Neural cell (in vitro differentiated cells): Measurements from ENCODE around the gene PLBD1. TPM values are rescaled to one million over a fixed set of nuclear protein-coding genes. Genes with fewer than 3 reads are reported as not detected.

Experiments used
- H2AFZ ChIP-seq: fragments of 200-600, 300-800 bp; sonication (generic), shearing (Covaris generic); 2 replicates; pipeline ENCODE4 v1.6.0; 2014; ENCODE audit warnings: low read depth, mild to moderate bottlenecking, antibody characterized with exemption, low read length, moderate library complexity
- H3F3A ChIP-seq: fragments of 200-600 bp; shearing (Covaris generic); 2 replicates; pipeline ENCODE4 v1.6.1; 2016; ENCODE audit warnings: mild to moderate bottlenecking, moderate library complexity, mixed read lengths, antibody characterized with exemption, low read length; ENCODE audit not compliant: insufficient read depth, poor library complexity, severe bottlenecking
- H3K27ac ChIP-seq: fragments of 200-600, 300-800 bp; sonication (generic), shearing (Covaris generic); 2 replicates; pipeline ENCODE4 v1.5.1; 2014; ENCODE audit warnings: mild to moderate bottlenecking, low read length, moderate library complexity
- H3K27me3 ChIP-seq: fragments of 300-800, 200-600 bp; sonication (generic), shearing (Covaris generic); 2 replicates; pipeline ENCODE4 v1.6.0; 2014; ENCODE audit warnings: mild to moderate bottlenecking, low read depth, low read length, moderate library complexity; ENCODE audit not compliant: insufficient read depth
- H3K36me3 ChIP-seq: fragments of 300-800, 200-600 bp; sonication (generic), shearing (Covaris generic); 2 replicates; pipeline ENCODE4 v1.5.1; 2014; ENCODE audit warnings: mild to moderate bottlenecking, antibody characterized with exemption, low read length, moderate library complexity; ENCODE audit not compliant: insufficient read depth
- H3K4me2 ChIP-seq: fragments of 300-800, 200-600 bp; sonication (generic), shearing (Covaris generic); 2 replicates; pipeline ENCODE4 v1.6.0; 2014; ENCODE audit warnings: mild to moderate bottlenecking, low read length
- H3K4me3 ChIP-seq: fragments of 300-800, 200-600 bp; sonication (generic), shearing (Covaris generic); 2 replicates; pipeline ENCODE4 v1.5.1; 2014; ENCODE audit warnings: mild to moderate bottlenecking, low read length, moderate library complexity
- H3K79me2 ChIP-seq: fragments of 200-600 bp; shearing (Covaris generic); replicated peaks from 2 replicates; pipeline ENCODE4 v1.6.0; 2014; ENCODE audit warnings: mild to moderate bottlenecking, low read length, moderate library complexity; ENCODE audit not compliant: insufficient read depth
- H3K9ac ChIP-seq: fragments of 300-800, 200-600 bp; sonication (generic), shearing (Covaris generic); 2 replicates; pipeline ENCODE4 v1.6.1; 2016; ENCODE audit warnings: mild to moderate bottlenecking, low read length, mixed read lengths
- H3K9me2 ChIP-seq: fragments of 200-600 bp; shearing (Covaris generic); 2 replicates; pipeline ENCODE4 v1.6.1; 2016; ENCODE audit warnings: mild to moderate bottlenecking, low read length, mixed read lengths; ENCODE audit not compliant: insufficient read depth
- H3K9me3 ChIP-seq: fragments of 200-600, 300-800 bp; sonication (generic), shearing (Covaris generic); 2 replicates; pipeline ENCODE4 v1.6.1; 2016; ENCODE audit warnings: mild to moderate bottlenecking, mixed run types, low read length, moderate library complexity, mixed read lengths
- H4K20me1 ChIP-seq: fragments of 200-600 bp; shearing (Covaris generic); 2 replicates; pipeline ENCODE4 v1.6.1; 2016; ENCODE audit warnings: mild to moderate bottlenecking, mixed run types; ENCODE audit not compliant: insufficient read depth
- CTCF ChIP-seq: fragments of 450-650 bp; IDR thresholded peaks from 2 replicates; pipeline ENCODE4 v1.5.1; 2014; ENCODE audit warnings: antibody characterized with exemption, mild to moderate bottlenecking, moderate library complexity; ENCODE audit not compliant: poor library complexity, severe bottlenecking
- EP300 ChIP-seq: fragments of 450-650 bp; conservative IDR thresholded peaks from 2 replicates; pipeline ENCODE4 v1.6.1; 2014; ENCODE audit warnings: antibody characterized with exemption, mild to moderate bottlenecking, moderate library complexity; ENCODE audit not compliant: poor library complexity, severe bottlenecking
- EZH2 ChIP-seq: fragments of 200-600, 300-800 bp; shearing (Covaris generic), sonication (generic); IDR thresholded peaks from 2 replicates; pipeline ENCODE4 v1.6.1; 2014; ENCODE audit warnings: antibody characterized with exemption, low read length, borderline replicate concordance, mild to moderate bottlenecking; ENCODE audit not compliant: insufficient read depth, poor library complexity, severe bottlenecking
- MXI1 ChIP-seq: fragments of 450-650 bp; conservative IDR thresholded peaks from 2 replicates; pipeline ENCODE4 v1.6.1; 2014; ENCODE audit warnings: antibody characterized with exemption, mild to moderate bottlenecking; ENCODE audit not compliant: poor library complexity, severe bottlenecking
- POLR2AphosphoS5 ChIP-seq: IDR thresholded peaks from 2 replicates; pipeline ENCODE4 v1.6.1; 2012
- RAD21 ChIP-seq: fragments of 450-650 bp; conservative IDR thresholded peaks from 2 replicates; pipeline ENCODE4 v1.6.1; 2014; ENCODE audit warnings: antibody characterized with exemption, mild to moderate bottlenecking, moderate library complexity
- REST ChIP-seq: IDR thresholded peaks from 2 replicates; pipeline ENCODE4 v1.6.1; 2012; ENCODE audit warnings: borderline replicate concordance
- SMC3 ChIP-seq: fragments of 450-650 bp; conservative IDR thresholded peaks from 2 replicates; pipeline ENCODE4 v1.6.1; 2014; ENCODE audit warnings: antibody characterized with exemption, mild to moderate bottlenecking, moderate library complexity; ENCODE audit not compliant: poor library complexity
- TAF1 ChIP-seq: IDR thresholded peaks from 2 replicates; pipeline ENCODE4 v1.6.1; 2012; ENCODE audit warnings: low read depth
- polyA plus RNA-seq: library from polyadenylated mRNA; depleted of rRNA; stranded (reverse); fragments of >200 nt; gene quantifications from 2 replicates; pipeline ENCODE4 v1.2.3, GENCODE V29; 2014

Gene PLBD1
- polyA plus RNA-seq, 1 donor from 2014 or later: not detected

- Histone ChIP-seq H3K9me3 (no peaks in the 10 kb centered on the region), H3K79me2 (no peaks in the 10 kb centered on the region), H3K36me3 (no peaks in the 10 kb centered on the region), H3K27me3 (no peaks in the 10 kb centered on the region), H3K4me3 (no peak overlapping the region), H3K4me2 (no peak overlapping the region), H2AFZ (no peak overlapping the region), H3F3A (no peaks in the 10 kb centered on the region), H3K27ac (no peak overlapping the region), H3K9me2 (no peaks in the 10 kb centered on the region), H4K20me1 (no peaks in the 10 kb centered on the region), H3K9ac (no peak overlapping the region)
- TF ChIP-seq POLR2AphosphoS5 (no peak), EP300 (no peak), EZH2 (no peak), RAD21 (no peak), MXI1 (no peak), REST (no peak), TAF1 (no peak), CTCF (no peak), SMC3 (no peak)
These were observed 29.8 kb upstream of the PLBD1 start for GRCh38 chr12:14597480-14597879.

GRCh38 chr12:14591719-14592118 lies 24.0 kb upstream of the PLBD1 start:
- no peaks in the 10 kb centered on the region for H3F3A ChIP-seq
- H3K27me3 ChIP-seq: no peaks in the 10 kb centered on the region
- H3K79me2 ChIP-seq: no peaks in the 10 kb centered on the region
- H2AFZ ChIP-seq: no peak overlapping the region
- TF ChIP-seq CTCF: no peak
- no peak for TF ChIP-seq EZH2
- no peak for TF ChIP-seq MXI1
- TF ChIP-seq SMC3: no peak
- TF ChIP-seq TAF1: no peak
- no peak for TF ChIP-seq RAD21
- no peak for TF ChIP-seq POLR2AphosphoS5
- TF ChIP-seq REST: no peak
- no peak for TF ChIP-seq EP300
- no peak overlapping the region for H3K4me2 ChIP-seq
- H3K27ac ChIP-seq: no peak overlapping the region
- H4K20me1 ChIP-seq: no peaks in the 10 kb centered on the region
- no peak overlapping the region for H3K9ac ChIP-seq
- no peaks in the 10 kb centered on the region for H3K36me3 ChIP-seq
- H3K9me3 ChIP-seq: no peaks in the 10 kb centered on the region
- no peaks in the 10 kb centered on the region for H3K9me2 ChIP-seq
- H3K4me3 ChIP-seq: no peak overlapping the region
